Measurements from ENCODE around the gene SLC19A1. TPM values are rescaled to one million over a fixed set of nuclear protein-coding genes. Genes with fewer than 3 reads are reported as not detected.

SLC19A1 gene
- total and polyA plus RNA-seq, 2 donors: 3.5 to 8.9 TPM

DNA sequence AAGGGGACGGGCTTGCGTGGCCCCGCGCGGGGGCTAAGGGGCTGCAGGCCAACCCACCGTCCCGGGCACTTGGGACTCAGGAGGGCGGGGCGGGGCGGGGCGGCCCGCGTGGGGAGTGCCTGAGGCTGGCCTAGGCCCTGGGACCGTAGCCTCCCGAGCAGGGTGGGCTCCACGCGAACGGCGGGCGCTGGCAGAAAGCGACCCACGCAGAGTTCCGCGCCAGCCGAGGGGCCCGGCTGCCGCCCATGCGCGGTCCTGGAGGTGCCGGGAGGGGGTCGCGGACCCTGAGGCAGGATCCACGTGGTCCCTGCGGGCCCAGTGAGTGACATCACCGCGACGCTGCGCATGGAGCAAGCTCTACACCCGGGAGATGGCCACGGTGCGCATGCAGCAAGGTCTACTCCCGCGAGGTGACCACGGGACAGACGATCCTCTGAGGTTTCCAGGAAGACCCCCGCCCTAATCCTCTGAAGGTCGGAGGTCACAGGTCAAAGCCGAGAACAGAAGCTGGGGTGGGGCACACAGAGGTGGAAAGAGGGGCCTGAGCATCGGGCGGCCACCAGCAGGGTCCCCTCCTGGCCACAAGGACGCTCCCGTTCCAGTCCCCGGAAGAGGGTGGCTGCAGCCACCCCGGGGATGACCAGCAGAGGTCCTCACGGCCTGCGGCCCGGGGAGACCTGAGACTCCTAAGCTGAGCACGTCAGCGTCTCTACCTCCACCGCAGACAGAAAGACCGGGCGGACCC lies 13.5 kb upstream of the SLC19A1 start:
- DNase-seq (ENCODE audit: low read depth in 6 of 9, low spot score in 9 of 9): peak in 3 of 9 donors; percentile 61 to 69 (median 67)
- peaks cover 18 to 35% of the 10 kb centered on the region in 2 donors for H3K4me1 ChIP-seq (ENCODE audit: control insufficient read depth in 2 of 2, insufficient read depth in 2 of 2, low read length in 2 of 2)
- H3K36me3 ChIP-seq (ENCODE audit: control insufficient read depth in 2 of 2, insufficient read depth in 2 of 2, low read length in 1 of 2): no peaks in the 10 kb centered on the region

DNA sequence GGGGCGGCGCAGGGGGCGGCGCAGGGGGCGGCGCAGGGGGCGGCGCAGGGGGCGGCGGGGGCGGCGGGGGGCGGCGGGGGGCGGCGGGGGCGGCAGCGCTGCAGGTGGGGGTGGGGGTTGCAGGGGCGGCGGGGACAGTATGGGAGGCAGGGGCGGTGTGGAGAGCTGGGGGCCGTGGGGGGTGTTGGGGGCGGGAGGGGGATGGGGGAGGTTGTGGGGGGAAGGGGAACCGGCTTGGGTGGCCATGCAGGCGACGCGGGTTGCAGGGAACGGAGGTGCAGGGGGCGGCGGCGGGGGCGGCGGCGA lies 13.0 kb upstream of the SLC19A1 start:
- Histone ChIP-seq H3K4me1 (ENCODE audit: control insufficient read depth in 2 of 2, insufficient read depth in 2 of 2, low read length in 2 of 2) (peaks cover 22 to 40% of the 10 kb centered on the region in 2 donors), H3K36me3 (ENCODE audit: control insufficient read depth in 2 of 2, insufficient read depth in 2 of 2, low read length in 1 of 2) (no peaks in the 10 kb centered on the region), H3K27ac (ENCODE audit: low read depth in 1 of 2, low read length in 1 of 2) (peak overlapping the region in 1 of 2 donors; percentile 76), H3K4me3 (ENCODE audit: low read length in 2 of 2) (peak overlapping the region in 1 of 2 donors; percentile 78), H3K9me3 (ENCODE audit: control insufficient read depth in 2 of 2, insufficient read depth in 1 of 2, low read length in 1 of 2) (peaks cover 0 to 2% of the 10 kb centered on the region in 2 donors), H3K27me3 (ENCODE audit: control insufficient read depth in 2 of 2, insufficient read depth in 1 of 2, low read length in 1 of 2) (no peaks in the 10 kb centered on the region)
- WGBS: 1% methylated on average over 23 of the region's 34 CpGs
- no peak for DNase-seq (ENCODE audit: low read depth in 6 of 9, low spot score in 9 of 9)

More for the DNA sequence above, 13.5 kb upstream of the SLC19A1 start:
- 18% methylated on average over 61 of the region's 62 CpGs for WGBS
- H3K27ac ChIP-seq (ENCODE audit: low read depth in 1 of 2, low read length in 1 of 2): peak overlapping the region; percentile 74 to 76
- peak overlapping the region; percentile 39 to 78 for H3K4me3 ChIP-seq (ENCODE audit: low read length in 2 of 2)
- H3K27me3 ChIP-seq (ENCODE audit: control insufficient read depth in 2 of 2, insufficient read depth in 1 of 2, low read length in 1 of 2): no peaks in the 10 kb centered on the region
- no peaks in the 10 kb centered on the region for H3K9me3 ChIP-seq (ENCODE audit: control insufficient read depth in 2 of 2, insufficient read depth in 1 of 2, low read length in 1 of 2)

DNA sequence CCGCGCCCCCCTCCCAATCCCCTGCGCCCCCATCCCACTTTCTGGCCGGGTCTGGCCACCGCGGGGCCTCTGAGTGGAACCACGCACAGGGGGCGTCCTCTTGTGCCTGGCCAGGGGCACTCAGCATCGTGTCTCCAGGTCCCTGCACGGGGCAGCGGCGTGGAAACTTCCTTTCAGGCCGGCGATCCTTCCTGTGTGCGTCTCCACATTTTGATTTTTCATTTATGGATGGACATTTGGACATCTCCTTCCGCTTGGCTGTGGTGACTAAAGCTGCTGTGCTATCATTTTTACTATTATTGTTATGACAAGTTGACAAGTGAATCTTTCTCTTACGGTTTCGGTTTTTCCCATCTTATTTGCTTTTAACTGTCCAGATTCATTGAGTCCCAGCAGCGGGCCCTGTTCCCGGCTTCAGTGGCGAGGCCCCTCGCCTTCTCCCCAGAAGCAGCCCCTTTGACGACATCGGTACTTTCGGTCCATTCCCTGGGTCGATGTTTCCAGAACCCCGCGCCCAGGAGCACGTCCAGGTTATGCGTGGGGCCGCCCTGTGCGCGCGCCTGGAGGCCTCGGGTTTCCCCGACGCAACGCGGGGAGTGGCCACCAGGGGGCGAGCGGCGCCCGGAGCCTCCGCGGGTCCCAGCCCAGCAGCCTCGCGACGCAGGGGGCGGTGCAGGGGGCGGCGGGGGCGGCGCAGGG lies 12.4 kb upstream of the SLC19A1 start:
- Histone ChIP-seq H3K9me3 (ENCODE audit: control insufficient read depth in 2 of 2, insufficient read depth in 1 of 2, low read length in 1 of 2) (peaks cover 0 to 2% of the 10 kb centered on the region in 2 donors), H3K4me3 (ENCODE audit: low read length in 2 of 2) (peak overlapping the region; percentile 61 to 78), H3K27me3 (ENCODE audit: control insufficient read depth in 2 of 2, insufficient read depth in 1 of 2, low read length in 1 of 2) (no peaks in the 10 kb centered on the region), H3K36me3 (ENCODE audit: control insufficient read depth in 2 of 2, insufficient read depth in 2 of 2, low read length in 1 of 2) (no peaks in the 10 kb centered on the region), H3K4me1 (ENCODE audit: control insufficient read depth in 2 of 2, insufficient read depth in 2 of 2, low read length in 2 of 2) (peaks cover 27 to 45% of the 10 kb centered on the region in 2 donors), H3K27ac (ENCODE audit: low read depth in 1 of 2, low read length in 1 of 2) (peak overlapping the region; percentile 76 to 86)
- peak; percentile 51 to 93 (median 84) for DNase-seq (ENCODE audit: low read depth in 6 of 9, low spot score in 9 of 9)
- WGBS: under 1% methylated on average over 49 of the region's 53 CpGs

- peaks cover 27 to 45% of the 10 kb centered on the region in 2 donors for H3K4me1 ChIP-seq (ENCODE audit: control insufficient read depth in 2 of 2, insufficient read depth in 2 of 2, low read length in 2 of 2)
- no peaks in the 10 kb centered on the region for H3K36me3 ChIP-seq (ENCODE audit: control insufficient read depth in 2 of 2, insufficient read depth in 2 of 2, low read length in 1 of 2)
- 95% methylated on average over 29 of the region's 29 CpGs for WGBS
- H3K4me3 ChIP-seq (ENCODE audit: low read length in 2 of 2): no peak overlapping the region
- no peaks in the 10 kb centered on the region for H3K27me3 ChIP-seq (ENCODE audit: control insufficient read depth in 2 of 2, insufficient read depth in 1 of 2, low read length in 1 of 2)
- peaks cover 0 to 2% of the 10 kb centered on the region in 2 donors for H3K9me3 ChIP-seq (ENCODE audit: control insufficient read depth in 2 of 2, insufficient read depth in 1 of 2, low read length in 1 of 2)
- no peak for DNase-seq (ENCODE audit: low read depth in 6 of 9, low spot score in 9 of 9)
- no peak overlapping the region for H3K27ac ChIP-seq (ENCODE audit: low read depth in 1 of 2, low read length in 1 of 2)
Measured at GRCh38 chr21:45552696-45553391, 10.6 kb upstream of the SLC19A1 start.

DNA sequence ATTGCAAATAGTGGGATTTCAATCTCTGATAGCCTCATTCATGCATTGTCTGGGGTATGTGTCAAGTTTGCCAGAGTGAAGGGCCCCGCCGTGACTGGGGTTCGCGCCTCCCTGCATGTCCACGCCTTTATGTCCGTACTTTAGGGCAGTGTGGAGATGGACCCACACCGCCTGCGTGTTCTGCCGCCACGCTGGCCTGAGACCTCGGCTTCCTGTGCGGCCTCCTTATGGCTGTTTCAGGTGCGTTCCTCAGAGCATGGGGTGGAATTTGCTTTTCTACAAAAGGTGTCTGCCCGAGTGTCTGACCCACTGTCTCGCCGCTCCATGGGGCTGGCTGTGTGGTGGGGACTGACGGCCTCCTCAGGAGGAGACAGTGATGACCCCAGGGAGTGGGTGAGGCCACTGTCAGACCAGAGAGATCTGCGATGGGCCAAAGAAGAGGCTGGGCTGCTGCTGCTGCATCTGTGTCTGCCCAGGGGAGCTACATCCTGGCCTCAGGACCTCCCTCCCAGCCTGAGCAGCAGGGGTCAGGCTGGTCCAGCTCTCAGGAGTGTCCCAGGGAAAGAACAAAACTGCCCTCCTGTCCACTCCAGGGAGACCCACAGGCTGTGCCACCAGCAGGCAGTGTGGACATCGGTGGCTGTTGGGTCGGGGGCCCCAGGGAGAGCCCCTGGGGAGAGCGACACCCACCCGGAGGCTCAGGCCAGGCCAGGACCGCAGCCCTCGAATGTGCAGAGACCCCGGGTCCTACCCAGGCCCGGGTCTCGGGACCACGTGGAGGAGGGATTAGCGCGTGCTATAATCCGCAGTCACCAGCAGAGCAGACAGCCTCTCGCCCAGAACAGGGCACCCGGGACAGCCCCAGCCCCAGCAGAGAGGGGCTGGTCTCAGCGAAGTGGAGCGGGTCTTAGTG lies 9.8 kb upstream of the SLC19A1 start:
- Histone ChIP-seq H3K27ac (ENCODE audit: low read depth in 1 of 2, low read length in 1 of 2) (peak overlapping the region; percentile 25 to 29), H3K4me3 (ENCODE audit: low read length in 2 of 2) (no peak overlapping the region)
- no peak for DNase-seq (ENCODE audit: low read depth in 6 of 9, low spot score in 9 of 9)

DNA sequence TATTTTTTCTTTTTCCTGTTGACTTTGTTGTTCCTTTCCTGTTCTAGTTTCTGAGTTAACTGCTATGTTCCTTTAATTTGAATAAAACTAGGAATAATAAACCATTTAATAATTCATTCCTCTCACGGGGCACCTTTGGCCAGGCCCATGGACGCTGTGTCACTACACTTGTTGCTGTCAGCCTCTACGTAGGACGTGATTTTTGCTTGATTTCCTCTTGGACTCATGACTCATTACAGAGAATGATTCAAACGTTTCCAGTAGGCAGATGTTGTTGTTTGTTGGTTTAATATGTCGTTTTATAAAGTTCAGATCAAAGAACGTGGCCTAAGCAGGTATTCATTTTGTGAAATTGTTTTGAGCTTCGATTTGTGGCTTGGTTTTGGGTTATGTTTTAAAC lies 9.1 kb upstream of the SLC19A1 start:
- no peak for DNase-seq (ENCODE audit: low read depth in 6 of 9, low spot score in 9 of 9)
- peaks cover 0 to 2% of the 10 kb centered on the region in 2 donors for H3K9me3 ChIP-seq (ENCODE audit: control insufficient read depth in 2 of 2, insufficient read depth in 1 of 2, low read length in 1 of 2)
- H3K36me3 ChIP-seq (ENCODE audit: control insufficient read depth in 2 of 2, insufficient read depth in 2 of 2, low read length in 1 of 2): no peaks in the 10 kb centered on the region
- H3K4me3 ChIP-seq (ENCODE audit: low read length in 2 of 2): peak overlapping the region in 1 of 2 donors; percentile 15
- 29% methylated on average over 8 of the region's 8 CpGs for WGBS
- H3K27ac ChIP-seq (ENCODE audit: low read depth in 1 of 2, low read length in 1 of 2): peak overlapping the region; percentile 31 to 80
- no peaks in the 10 kb centered on the region for H3K27me3 ChIP-seq (ENCODE audit: control insufficient read depth in 2 of 2, insufficient read depth in 1 of 2, low read length in 1 of 2)
- peaks cover 27 to 50% of the 10 kb centered on the region in 2 donors for H3K4me1 ChIP-seq (ENCODE audit: control insufficient read depth in 2 of 2, insufficient read depth in 2 of 2, low read length in 2 of 2)

More for the DNA sequence above, 9.8 kb upstream of the SLC19A1 start:
- Histone ChIP-seq H3K9me3 (ENCODE audit: control insufficient read depth in 2 of 2, insufficient read depth in 1 of 2, low read length in 1 of 2) (peaks cover 0 to 2% of the 10 kb centered on the region in 2 donors), H3K4me1 (ENCODE audit: control insufficient read depth in 2 of 2, insufficient read depth in 2 of 2, low read length in 2 of 2) (peaks cover 27 to 50% of the 10 kb centered on the region in 2 donors), H3K27me3 (ENCODE audit: control insufficient read depth in 2 of 2, insufficient read depth in 1 of 2, low read length in 1 of 2) (no peaks in the 10 kb centered on the region), H3K36me3 (ENCODE audit: control insufficient read depth in 2 of 2, insufficient read depth in 2 of 2, low read length in 1 of 2) (no peaks in the 10 kb centered on the region)
- WGBS: 93% methylated on average over 35 of the region's 35 CpGs

DNA sequence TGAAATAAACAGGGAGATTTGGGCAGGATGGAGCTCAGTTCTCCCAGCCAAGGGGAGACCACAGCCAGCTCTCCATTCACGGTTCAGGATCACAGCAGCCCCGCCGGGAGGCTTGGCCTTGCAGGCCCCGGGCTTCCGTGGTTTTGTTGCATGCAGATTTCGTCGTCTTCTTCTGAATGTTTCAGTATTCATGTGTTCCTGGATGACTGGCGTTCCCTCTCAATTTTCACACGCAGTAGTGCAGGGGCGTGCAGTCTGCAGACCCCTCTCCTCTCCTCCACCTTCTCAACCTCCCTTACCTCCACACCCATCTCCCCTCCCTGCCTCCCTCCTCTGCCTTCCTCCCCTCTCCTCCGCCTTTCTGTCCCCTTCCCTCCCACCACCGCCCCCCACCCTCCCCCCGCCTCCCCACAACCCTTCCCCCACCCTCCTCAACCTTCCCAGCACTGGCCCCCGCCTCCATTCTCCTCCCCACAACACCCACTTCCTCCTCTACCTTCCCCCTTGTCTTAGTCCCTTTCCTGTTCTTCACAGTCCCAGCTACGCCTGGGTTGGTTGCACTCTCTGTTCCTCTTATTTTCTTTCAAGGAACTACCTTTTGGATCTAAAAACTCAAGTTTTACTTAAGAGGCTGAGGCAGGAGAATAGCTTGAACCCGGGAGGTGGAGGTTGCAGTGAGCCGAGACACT lies 8.4 kb upstream of the SLC19A1 start:
- peaks cover 25 to 43% of the 10 kb centered on the region in 2 donors for H3K4me1 ChIP-seq (ENCODE audit: control insufficient read depth in 2 of 2, insufficient read depth in 2 of 2, low read length in 2 of 2)
- peaks cover 0 to 2% of the 10 kb centered on the region in 2 donors for H3K9me3 ChIP-seq (ENCODE audit: control insufficient read depth in 2 of 2, insufficient read depth in 1 of 2, low read length in 1 of 2)
- peak overlapping the region; percentile 71 to 84 for H3K27ac ChIP-seq (ENCODE audit: low read depth in 1 of 2, low read length in 1 of 2)
- peak overlapping the region; percentile 16 to 22 for H3K4me3 ChIP-seq (ENCODE audit: low read length in 2 of 2)
- WGBS: 3% methylated on average over 17 of the region's 17 CpGs
- DNase-seq (ENCODE audit: low read depth in 6 of 9, low spot score in 9 of 9): peak; percentile 44 to 84 (median 57)
- H3K27me3 ChIP-seq (ENCODE audit: control insufficient read depth in 2 of 2, insufficient read depth in 1 of 2, low read length in 1 of 2): no peaks in the 10 kb centered on the region
- H3K36me3 ChIP-seq (ENCODE audit: control insufficient read depth in 2 of 2, insufficient read depth in 2 of 2, low read length in 1 of 2): no peaks in the 10 kb centered on the region

Measured in thymus (tissue), 11 donors.